ENCODE data around the gene CCDC78. TPM values are rescaled to one million over a fixed set of nuclear protein-coding genes. Genes with fewer than 3 reads are reported as not detected.

The CCDC78 gene
- total RNA-seq, 1 experiment from 2014 or later = 22.9 TPM

GRCh38 chr16:676913-677312 lies 49.3 kb downstream of the CCDC78 start:
- Histone ChIP-seq H3K27me3 (ENCODE audit: insufficient read depth, low read length) (no peaks in the 10 kb centered on the region), H3K36me3 (ENCODE audit: control insufficient read depth in 1 of 2, insufficient read depth in 2 of 2, low read length in 2 of 2) (peaks cover 0 to 14% of the 10 kb centered on the region in 2 experiments; a peak in 3 of 4 replicates), H2AFZ (ENCODE audit: low read depth, low read length, poor library complexity, severe bottlenecking) (no peak overlapping the region), H3K4me1 (ENCODE audit: control insufficient read depth in 1 of 2, insufficient read depth in 2 of 2, low read length in 2 of 2) (peaks cover 2 to 21% of the 10 kb centered on the region in 2 experiments; a peak in 3 of 4 replicates), H3K27ac (ENCODE audit: low read depth, low read length) (no peak overlapping the region), H3K4me2 (ENCODE audit: low read length) (no peak overlapping the region), H4K20me1 (ENCODE audit: insufficient read depth) (no peaks in the 10 kb centered on the region), H3K9ac (ENCODE audit: low read length) (no peak overlapping the region), H3K9me3 (ENCODE audit: control insufficient read depth in 1 of 2, insufficient read depth in 1 of 2, low read depth in 1 of 2, low read length in 2 of 2) (no peaks in the 10 kb centered on the region), H3K79me2 (ENCODE audit: insufficient read depth, low read length) (peaks cover 14% of the 10 kb centered on the region), H3K4me3 (replicated peaks in 1 of 2; ENCODE audit: low read depth in 1 of 2, low read length in 2 of 2) (no peak overlapping the region), H3K9me2 (ENCODE audit: insufficient read depth) (no peaks in the 10 kb centered on the region)
- DNase-seq (ENCODE audit: low read depth, low spot score) = no peak
- TF ChIP-seq TCF7L2 (IDR thresholded peaks at IDR 0.05; ENCODE audit: borderline replicate concordance, extremely low read depth, insufficient read depth, insufficient read length) (no peak), SP1 (IDR thresholded peaks at IDR 0.05; ENCODE audit: low read depth) (no peak), RAD21 (IDR thresholded peaks at IDR 0.05; ENCODE audit: low read depth) (no peak), MAX (IDR thresholded peaks at IDR 0.05) (no peak), FOSL1 (IDR thresholded peaks at IDR 0.05; ENCODE audit: low read depth) (no peak), YY1 (IDR thresholded peaks at IDR 0.05; ENCODE audit: extremely low read depth, insufficient replicate concordance, low read depth, low read length) (no peak), ELF1 (IDR thresholded peaks at IDR 0.05; ENCODE audit: borderline replicate concordance, low read depth) (no peak), EZH2phosphoT487 (IDR thresholded peaks at IDR 0.05; ENCODE audit: borderline replicate concordance) (no peak), POLR2AphosphoS5 (IDR thresholded peaks at IDR 0.05; ENCODE audit: low read depth, low read length) (no peak), SIN3A (IDR thresholded peaks at IDR 0.05; ENCODE audit: low read depth) (no peak), CBX3 (IDR thresholded peaks at IDR 0.05; ENCODE audit: low read depth) (no peak)
- TF ChIP-seq, protein P1, sequence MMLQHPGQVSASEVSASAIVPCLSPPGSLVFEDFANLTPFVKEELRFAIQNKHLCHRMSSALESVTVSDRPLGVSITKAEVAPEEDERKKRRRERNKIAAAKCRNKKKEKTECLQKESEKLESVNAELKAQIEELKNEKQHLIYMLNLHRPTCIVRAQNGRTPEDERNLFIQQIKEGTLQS (IDR thresholded peaks at IDR 0.05) = no peak
- ChIA-PET POLR2A (no interaction called here), RAD21 (ENCODE audit: low non-redundant PET in 1 of 2, low total read pairs in 2 of 2, uncharacterized antibody in 2 of 2, unreplicated experiment in 2 of 2) (no interaction called here), CTCF (no interaction called here)
- BruUV-seq (replicated peaks) = no TSS peak
- intact Hi-C loops (cut with micrococcal nuclease) = no loop called here
- no peak for ATAC-seq

DNA sequence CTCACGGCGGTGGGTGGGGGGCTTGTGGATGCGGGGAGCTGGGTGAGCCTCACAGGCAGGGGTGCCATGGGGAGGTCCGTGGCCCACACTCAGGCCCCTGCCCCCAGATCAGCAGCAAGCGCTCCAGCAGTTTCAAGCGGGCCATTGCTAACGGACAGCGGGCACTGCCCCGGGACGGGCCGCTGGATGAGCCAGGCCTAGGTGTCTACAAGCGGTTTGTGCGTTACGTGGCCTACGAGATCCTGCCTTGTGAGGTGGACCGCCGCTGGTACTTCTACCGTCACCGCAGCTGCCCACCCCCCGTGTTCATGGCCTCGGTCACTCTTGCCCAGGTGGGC lies 49.7 kb downstream of the CCDC78 start:
- H4K20me1 ChIP-seq (ENCODE audit: insufficient read depth) = no peaks in the 10 kb centered on the region

More for the DNA sequence above, 49.7 kb downstream of the CCDC78 start:
- Histone ChIP-seq H3K9me3 (ENCODE audit: control insufficient read depth in 1 of 2, insufficient read depth in 1 of 2, low read depth in 1 of 2, low read length in 2 of 2) (no peaks in the 10 kb centered on the region), H3K4me1 (ENCODE audit: control insufficient read depth in 1 of 2, insufficient read depth in 2 of 2, low read length in 2 of 2) (peaks cover 0 to 17% of the 10 kb centered on the region in 2 experiments; a peak in 3 of 4 replicates), H3K36me3 (ENCODE audit: control insufficient read depth in 1 of 2, insufficient read depth in 2 of 2, low read length in 2 of 2) (peaks cover 0 to 10% of the 10 kb centered on the region in 2 experiments; a peak in 3 of 4 replicates), H3K9ac (ENCODE audit: low read length) (no peak overlapping the region), H3K4me2 (ENCODE audit: low read length) (no peak overlapping the region), H2AFZ (ENCODE audit: low read depth, low read length, poor library complexity, severe bottlenecking) (no peak overlapping the region), H3K27ac (ENCODE audit: low read depth, low read length) (no peak overlapping the region), H3K79me2 (ENCODE audit: insufficient read depth, low read length) (peaks cover 11% of the 10 kb centered on the region), H3K27me3 (ENCODE audit: insufficient read depth, low read length) (no peaks in the 10 kb centered on the region), H3K9me2 (ENCODE audit: insufficient read depth) (no peaks in the 10 kb centered on the region), H3K4me3 (replicated peaks in 1 of 2; ENCODE audit: low read depth in 1 of 2, low read length in 2 of 2) (no peak overlapping the region)
- ChIA-PET RAD21 (ENCODE audit: low non-redundant PET in 1 of 2, low total read pairs in 2 of 2, uncharacterized antibody in 2 of 2, unreplicated experiment in 2 of 2) (no interaction called here), POLR2A (no interaction called here), CTCF (no interaction called here)
- no peak for DNase-seq (ENCODE audit: low read depth, low spot score)
- TF ChIP-seq SIN3A (IDR thresholded peaks at IDR 0.05; ENCODE audit: low read depth) = no peak
- no peak for TF ChIP-seq JUND (IDR thresholded peaks at IDR 0.05)
- TF ChIP-seq SRF (IDR thresholded peaks at IDR 0.05; ENCODE audit: low read depth) = no peak
- no peak for TF ChIP-seq CBX3 (IDR thresholded peaks at IDR 0.05; ENCODE audit: low read depth)
- TF ChIP-seq ZFX (IDR thresholded peaks at IDR 0.05) = no peak
- TF ChIP-seq RAD21 (IDR thresholded peaks at IDR 0.05; ENCODE audit: low read depth) = no peak
- TF ChIP-seq, protein P2, sequence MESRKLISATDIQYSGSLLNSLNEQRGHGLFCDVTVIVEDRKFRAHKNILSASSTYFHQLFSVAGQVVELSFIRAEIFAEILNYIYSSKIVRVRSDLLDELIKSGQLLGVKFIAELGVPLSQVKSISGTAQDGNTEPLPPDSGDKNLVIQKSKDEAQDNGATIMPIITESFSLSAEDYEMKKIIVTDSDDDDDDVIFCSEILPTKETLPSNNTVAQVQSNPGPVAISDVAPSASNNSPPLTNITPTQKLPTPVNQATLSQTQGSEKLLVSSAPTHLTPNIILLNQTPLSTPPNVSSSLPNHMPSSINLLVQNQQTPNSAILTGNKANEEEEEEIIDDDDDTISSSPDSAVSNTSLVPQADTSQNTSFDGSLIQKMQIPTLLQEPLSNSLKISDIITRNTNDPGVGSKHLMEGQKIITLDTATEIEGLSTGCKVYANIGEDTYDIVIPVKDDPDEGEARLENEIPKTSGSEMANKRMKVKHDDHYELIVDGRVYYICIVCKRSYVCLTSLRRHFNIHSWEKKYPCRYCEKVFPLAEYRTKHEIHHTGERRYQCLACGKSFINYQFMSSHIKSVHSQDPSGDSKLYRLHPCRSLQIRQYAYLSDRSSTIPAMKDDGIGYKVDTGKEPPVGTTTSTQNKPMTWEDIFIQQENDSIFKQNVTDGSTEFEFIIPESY (IDR thresholded peaks at IDR 0.05; ENCODE audit: extremely low read depth, insufficient replicate concordance, low read length) = no peak
- TF ChIP-seq TCF7L2 (IDR thresholded peaks at IDR 0.05; ENCODE audit: borderline replicate concordance, extremely low read depth, insufficient read depth, insufficient read length) = no peak
- no peak for TF ChIP-seq EGR1 (IDR thresholded peaks at IDR 0.05; ENCODE audit: low read depth)
- TF ChIP-seq POLR2A (IDR thresholded peaks at IDR 0.05; ENCODE audit: borderline replicate concordance, extremely low read depth, insufficient read depth, insufficient read length) = no peak
- TF ChIP-seq EZH2 (IDR thresholded peaks at IDR 0.05) = no peak
- no peak for TF ChIP-seq POLR2AphosphoS5 (IDR thresholded peaks at IDR 0.05; ENCODE audit: low read depth, low read length)
- TF ChIP-seq YY1 (IDR thresholded peaks at IDR 0.05; ENCODE audit: extremely low read depth, insufficient replicate concordance, low read depth, low read length) = no peak
- TF ChIP-seq, protein P1 (IDR thresholded peaks at IDR 0.05) = no peak
- no peak for TF ChIP-seq ZNF274 (IDR thresholded peaks at IDR 0.05; ENCODE audit: low read depth, low read length)
- TF ChIP-seq SP1 (IDR thresholded peaks at IDR 0.05; ENCODE audit: low read depth) = no peak
- intact Hi-C loops (cut with micrococcal nuclease) = no loop called here
- no peak for ATAC-seq
- no TSS peak for BruUV-seq (replicated peaks)

Data from HCT116 (cell line).